Measurements from ENCODE around the gene ZFP64. TPM values are rescaled to one million over a fixed set of nuclear protein-coding genes. Genes with fewer than 3 reads are reported as not detected.

The ZFP64 gene
- polyA plus RNA-seq, 4 donors = 4.1 to 12.6 (median 7.5) TPM

GRCh38 chr20:52160621-52161204 lies 30.9 kb downstream of the ZFP64 start:
- FAIRE-seq = no peak
- Histone ChIP-seq H3K36me3 (ENCODE audit: control insufficient read depth in 3 of 3, insufficient read depth in 2 of 3, low read depth in 1 of 3, low read length in 3 of 3) (peaks cover 8 to 39% (median 15%) of the 10 kb centered on the region in 3 donors), H3K9me3 (ENCODE audit: control insufficient read depth in 2 of 2, insufficient read depth in 1 of 2, low read depth in 1 of 2, low read length in 1 of 2) (peaks cover 0 to 13% of the 10 kb centered on the region in 2 donors), H3K4me3 (ENCODE audit: low read depth in 1 of 3, low read length in 3 of 3) (no peak overlapping the region), H3K27me3 (ENCODE audit: control insufficient read depth in 3 of 3, insufficient read depth in 3 of 3, low read length in 3 of 3) (no peaks in the 10 kb centered on the region), H3K4me1 (ENCODE audit: control insufficient read depth in 3 of 3, insufficient read depth in 2 of 3, low read depth in 1 of 3, low read length in 2 of 3) (no peaks in the 10 kb centered on the region), H3K27ac (ENCODE audit: low read depth in 1 of 3, low read length in 2 of 3) (peak overlapping the region in 1 of 3 donors; percentile 32)
- 31 to 70% (median 55%) methylated on average over 9 of the region's 9 CpGs for WGBS, 3 donors
- peak in 1 of 2 donors; percentile 28 for DNase-seq

- Histone ChIP-seq H3K9me3 (ENCODE audit: control insufficient read depth in 2 of 2, insufficient read depth in 1 of 2, low read depth in 1 of 2, low read length in 1 of 2) (peaks cover 0 to 11% of the 10 kb centered on the region in 2 donors), H3K27me3 (ENCODE audit: control insufficient read depth in 3 of 3, insufficient read depth in 3 of 3, low read length in 3 of 3) (no peaks in the 10 kb centered on the region), H3K36me3 (ENCODE audit: control insufficient read depth in 3 of 3, insufficient read depth in 2 of 3, low read depth in 1 of 3, low read length in 3 of 3) (peaks cover 8 to 38% (median 15%) of the 10 kb centered on the region in 3 donors), H3K27ac (ENCODE audit: low read depth in 1 of 3, low read length in 2 of 3) (no peak overlapping the region), H3K4me3 (ENCODE audit: low read depth in 1 of 3, low read length in 3 of 3) (no peak overlapping the region), H3K4me1 (ENCODE audit: control insufficient read depth in 3 of 3, insufficient read depth in 2 of 3, low read depth in 1 of 3, low read length in 2 of 3) (no peaks in the 10 kb centered on the region)
- WGBS, 3 donors = 96 to 97% (median 97%) methylated on average over 18 of the region's 18 CpGs
- DNase-seq (no peak), FAIRE-seq (no peak)
These were observed 31.5 kb downstream of the ZFP64 start for GRCh38 chr20:52160049-52160570.

- no peak overlapping the region for H3K4me3 ChIP-seq (ENCODE audit: low read depth in 1 of 3, low read length in 3 of 3)
- H3K4me1 ChIP-seq (ENCODE audit: control insufficient read depth in 3 of 3, insufficient read depth in 2 of 3, low read depth in 1 of 3, low read length in 2 of 3) = no peaks in the 10 kb centered on the region
- 57 to 72% (median 68%) methylated on average over 1 of the region's 1 CpG for WGBS, 3 donors
- DNase-seq (no peak), FAIRE-seq (no peak)
- peaks cover 11 to 35% (median 20%) of the 10 kb centered on the region in 3 donors for H3K36me3 ChIP-seq (ENCODE audit: control insufficient read depth in 3 of 3, insufficient read depth in 2 of 3, low read depth in 1 of 3, low read length in 3 of 3)
- H3K9me3 ChIP-seq (ENCODE audit: control insufficient read depth in 2 of 2, insufficient read depth in 1 of 2, low read depth in 1 of 2, low read length in 1 of 2) = peaks cover 0 to 11% of the 10 kb centered on the region in 2 donors
- H3K27me3 ChIP-seq (ENCODE audit: control insufficient read depth in 3 of 3, insufficient read depth in 3 of 3, low read length in 3 of 3) = no peaks in the 10 kb centered on the region
- H3K27ac ChIP-seq (ENCODE audit: low read depth in 1 of 3, low read length in 2 of 3) = no peak overlapping the region
These were observed 37.0 kb downstream of the ZFP64 start for GRCh38 chr20:52154575-52154974.

- Histone ChIP-seq H3K36me3 (ENCODE audit: control insufficient read depth in 3 of 3, insufficient read depth in 2 of 3, low read depth in 1 of 3, low read length in 3 of 3) (peaks cover 8 to 32% (median 18%) of the 10 kb centered on the region in 3 donors), H3K4me3 (ENCODE audit: low read depth in 1 of 3, low read length in 3 of 3) (no peak overlapping the region), H3K4me1 (ENCODE audit: control insufficient read depth in 3 of 3, insufficient read depth in 2 of 3, low read depth in 1 of 3, low read length in 2 of 3) (no peaks in the 10 kb centered on the region), H3K27ac (ENCODE audit: low read depth in 1 of 3, low read length in 2 of 3) (no peak overlapping the region), H3K27me3 (ENCODE audit: control insufficient read depth in 3 of 3, insufficient read depth in 3 of 3, low read length in 3 of 3) (no peaks in the 10 kb centered on the region), H3K9me3 (ENCODE audit: control insufficient read depth in 2 of 2, insufficient read depth in 1 of 2, low read depth in 1 of 2, low read length in 1 of 2) (peaks cover 0 to 11% of the 10 kb centered on the region in 2 donors)
- DNase-seq (no peak), FAIRE-seq (no peak)
- 79 to 94% (median 88%) methylated on average over 7 of the region's 7 CpGs for WGBS, 3 donors
These were observed 37.7 kb downstream of the ZFP64 start for GRCh38 chr20:52153896-52154295.

GRCh38 chr20:52152921-52153320 lies 38.7 kb downstream of the ZFP64 start:
- Histone ChIP-seq H3K4me3 (ENCODE audit: low read depth in 1 of 3, low read length in 3 of 3) (no peak overlapping the region), H3K27ac (ENCODE audit: low read depth in 1 of 3, low read length in 2 of 3) (no peak overlapping the region), H3K36me3 (ENCODE audit: control insufficient read depth in 3 of 3, insufficient read depth in 2 of 3, low read depth in 1 of 3, low read length in 3 of 3) (peaks cover 6 to 24% (median 16%) of the 10 kb centered on the region in 3 donors), H3K9me3 (ENCODE audit: control insufficient read depth in 2 of 2, insufficient read depth in 1 of 2, low read depth in 1 of 2, low read length in 1 of 2) (peaks cover 0 to 3% of the 10 kb centered on the region in 2 donors), H3K27me3 (ENCODE audit: control insufficient read depth in 3 of 3, insufficient read depth in 3 of 3, low read length in 3 of 3) (no peaks in the 10 kb centered on the region), H3K4me1 (ENCODE audit: control insufficient read depth in 3 of 3, insufficient read depth in 2 of 3, low read depth in 1 of 3, low read length in 2 of 3) (no peaks in the 10 kb centered on the region)
- DNase-seq = no peak
- FAIRE-seq = no peak
- 96 to 98% (median 98%) methylated on average over 19 of the region's 19 CpGs for WGBS, 3 donors

GRCh38 chr20:52152416-52152815 lies 39.2 kb downstream of the ZFP64 start:
- Histone ChIP-seq H3K27ac (ENCODE audit: low read depth in 1 of 3, low read length in 2 of 3) (no peak overlapping the region), H3K4me1 (ENCODE audit: control insufficient read depth in 3 of 3, insufficient read depth in 2 of 3, low read depth in 1 of 3, low read length in 2 of 3) (no peaks in the 10 kb centered on the region), H3K4me3 (ENCODE audit: low read depth in 1 of 3, low read length in 3 of 3) (no peak overlapping the region), H3K9me3 (ENCODE audit: control insufficient read depth in 2 of 2, insufficient read depth in 1 of 2, low read depth in 1 of 2, low read length in 1 of 2) (peaks cover 0 to 3% of the 10 kb centered on the region in 2 donors), H3K36me3 (ENCODE audit: control insufficient read depth in 3 of 3, insufficient read depth in 2 of 3, low read depth in 1 of 3, low read length in 3 of 3) (peaks cover 6 to 24% (median 16%) of the 10 kb centered on the region in 3 donors), H3K27me3 (ENCODE audit: control insufficient read depth in 3 of 3, insufficient read depth in 3 of 3, low read length in 3 of 3) (no peaks in the 10 kb centered on the region)
- DNase-seq (no peak), FAIRE-seq (no peak)
- WGBS, 3 donors = 96 to 97% (median 97%) methylated on average over 26 of the region's 26 CpGs

- WGBS, 3 donors = 62 to 67% (median 66%) methylated on average over 2 of the region's 2 CpGs
- DNase-seq = peak; percentile 42 to 56
- Histone ChIP-seq H3K9me3 (ENCODE audit: control insufficient read depth in 2 of 2, insufficient read depth in 1 of 2, low read depth in 1 of 2, low read length in 1 of 2) (no peaks in the 10 kb centered on the region), H3K36me3 (ENCODE audit: control insufficient read depth in 3 of 3, insufficient read depth in 2 of 3, low read depth in 1 of 3, low read length in 3 of 3) (peaks cover 6 to 19% (median 8%) of the 10 kb centered on the region in 3 donors), H3K27me3 (ENCODE audit: control insufficient read depth in 3 of 3, insufficient read depth in 3 of 3, low read length in 3 of 3) (no peaks in the 10 kb centered on the region), H3K4me3 (ENCODE audit: low read depth in 1 of 3, low read length in 3 of 3) (no peak overlapping the region), H3K4me1 (ENCODE audit: control insufficient read depth in 3 of 3, insufficient read depth in 2 of 3, low read depth in 1 of 3, low read length in 2 of 3) (no peaks in the 10 kb centered on the region), H3K27ac (ENCODE audit: low read depth in 1 of 3, low read length in 2 of 3) (no peak overlapping the region)
- peak; percentile 33 for FAIRE-seq
These were observed 40.9 kb downstream of the ZFP64 start for GRCh38 chr20:52150440-52151258.

GRCh38 chr20:52145587-52145986 lies 46.0 kb downstream of the ZFP64 start:
- no peaks in the 10 kb centered on the region for H3K27me3 ChIP-seq (ENCODE audit: control insufficient read depth in 3 of 3, insufficient read depth in 3 of 3, low read length in 3 of 3)
- H3K9me3 ChIP-seq (ENCODE audit: control insufficient read depth in 2 of 2, insufficient read depth in 1 of 2, low read depth in 1 of 2, low read length in 1 of 2) = no peaks in the 10 kb centered on the region
- no peak overlapping the region for H3K4me3 ChIP-seq (ENCODE audit: low read depth in 1 of 3, low read length in 3 of 3)
- DNase-seq (no peak), FAIRE-seq (no peak)
- H3K27ac ChIP-seq (ENCODE audit: low read depth in 1 of 3, low read length in 2 of 3) = no peak overlapping the region
- peaks cover 0 to 2% (median 0%) of the 10 kb centered on the region in 3 donors for H3K36me3 ChIP-seq (ENCODE audit: control insufficient read depth in 3 of 3, insufficient read depth in 2 of 3, low read depth in 1 of 3, low read length in 3 of 3)
- no peaks in the 10 kb centered on the region for H3K4me1 ChIP-seq (ENCODE audit: control insufficient read depth in 3 of 3, insufficient read depth in 2 of 3, low read depth in 1 of 3, low read length in 2 of 3)

Measured in small intestine (tissue), 7 donors.